Panc1 (cell line): ENCODE data around the gene SLC22A6. TPM values are rescaled to one million over a fixed set of nuclear protein-coding genes. Genes with fewer than 3 reads are reported as not detected.
A peak's percentile ranks its signal among the peaks of the same experiment; 100 is the strongest.

Experiments used
- ATAC-seq: fragments of 200-7000 bp; cut with Tn5 transposase; 2 replicates; pipeline ENCODE4 v1.9.1; 2020; ENCODE audit warnings: mild to moderate bottlenecking, moderate library complexity
- BruUV-seq: library from RNA; stranded (reverse); fragments of 400-500 nt; replicated peaks from 2 replicates; lab custom pipeline; 2021; lab: Mats Ljungman, UMichigan
- CTCF ChIA-PET: fragments of 300-600 bp; sonication (Branson Sonifier 250); formaldehyde crosslinking; loops from one replicate; lab custom pipeline; 2022; ENCODE audit warnings: antibody characterized with exemption; lab: Charles Lee
- POLR2A ChIA-PET: fragments of 300-600 bp; sonication (Branson Sonifier 250); formaldehyde crosslinking; loops from one replicate; lab custom pipeline; 2022; ENCODE audit warnings: antibody characterized with exemption; lab: Charles Lee
- DNase-seq: peaks from one replicate; pipeline ENCODE4 v3.0.0-alpha.2; 2010; ENCODE audit warnings: low read depth, low spot score
- H3K27ac ChIP-seq: 2 replicates; pipeline ENCODE4 v1.5.1; 2011; ENCODE audit warnings: mild to moderate bottlenecking, low read length, inconsistent platforms
- H3K27me3 ChIP-seq: fragments of 200-500 bp; sonication (Bioruptor generic); 2 replicates; pipeline ENCODE4 v1.6.0; 2014; ENCODE audit warnings: low read length, inconsistent platforms; ENCODE audit not compliant: control insufficient read depth, insufficient read depth
- H3K36me3 ChIP-seq: fragments of 200-500 bp; sonication (Bioruptor generic); 2 replicates; pipeline ENCODE4 v1.5.1; 2014; ENCODE audit warnings: inconsistent platforms, mild to moderate bottlenecking, low read length, moderate library complexity; ENCODE audit not compliant: control insufficient read depth, insufficient read depth
- H3K4me1 ChIP-seq: 2 replicates; pipeline ENCODE4 v1.5.1; 2011; ENCODE audit warnings: inconsistent platforms, mild to moderate bottlenecking, low read length, moderate library complexity; ENCODE audit not compliant: control insufficient read depth, insufficient read depth
- H3K4me3 ChIP-seq, 2 experiments: 2 replicates each; pipeline ENCODE4 v1.5.1; 2011 to 2012; ENCODE audit warnings: low read depth in 2 of 2, low read length in 2 of 2, mild to moderate bottlenecking in 2 of 2, inconsistent platforms in 1 of 2, moderate library complexity in 1 of 2
- H3K9me3 ChIP-seq: fragments of 200-500 bp; sonication (Bioruptor generic); 2 replicates; pipeline ENCODE4 v1.5.1; 2014; ENCODE audit warnings: low read depth, mild to moderate bottlenecking, inconsistent platforms, low read length, moderate library complexity; ENCODE audit not compliant: control insufficient read depth, insufficient read depth
- CTCF ChIP-seq: fragments of 450-650 bp; IDR thresholded peaks from 2 replicates; pipeline ENCODE4 v1.5.1; 2017; ENCODE audit warnings: mild to moderate bottlenecking
- POLR2AphosphoS5 ChIP-seq: IDR thresholded peaks from 2 replicates; pipeline ENCODE4 v1.6.1; 2012; ENCODE audit warnings: mild to moderate bottlenecking, low read depth, low read length, moderate library complexity
- SIN3A ChIP-seq: IDR thresholded peaks from 2 replicates; pipeline ENCODE4 v1.6.1; 2012; ENCODE audit warnings: low read depth, mild to moderate bottlenecking, low read length, moderate library complexity, borderline replicate concordance; ENCODE audit not compliant: insufficient read depth
- TCF7L2 ChIP-seq: IDR thresholded peaks from 2 replicates; pipeline ENCODE4 v1.6.1; 2011; ENCODE audit warnings: mild to moderate bottlenecking, low read depth, low read length, inconsistent platforms
- in situ Hi-C: cut with HindIII; loops from 2 replicates; pipeline ENCODE4 v1.10.0; 2016; ENCODE audit warnings: low sequenced_read_pairs, low pct_unique_long_range_greater_than_20kb
- intact Hi-C: fragments of 100-400 bp; cut with micrococcal nuclease; formaldehyde crosslinking; loops from one replicate; pipeline ENCODE4 v1.10.0; 2022; ENCODE audit not compliant: unreplicated experiment
- total RNA-seq: library from RNA; stranded (reverse); gene quantifications from one replicate; pipeline ENCODE4 v1.2.1, GENCODE V29; 2021; ENCODE audit not compliant: unreplicated experiment
- TF ChIP-seq, protein P1 (sequence below), 2 experiments: IDR thresholded peaks; 2 replicates each; pipeline ENCODE4 v1.6.1; 2011 to 2012; ENCODE audit warnings: low read depth in 2 of 2, control low read depth in 1 of 2, low read length in 1 of 2, mild to moderate bottlenecking in 1 of 2, moderate library complexity in 1 of 2; ENCODE audit not compliant: insufficient read depth in 1 of 2

The SLC22A6 gene
- total RNA-seq, 1 experiment from 2014 or later = not detected

GRCh38 chr11:62958547-62959421 is 26.0 kb downstream of the SLC22A6 start:
- Histone ChIP-seq H3K27ac (no peak overlapping the region), H3K4me1 (no peaks in the 10 kb centered on the region), H3K36me3 (no peaks in the 10 kb centered on the region), H3K27me3 (no peaks in the 10 kb centered on the region), H3K4me3 (no peak overlapping the region), H3K9me3 (no peaks in the 10 kb centered on the region)
- ATAC-seq (peak; percentile 43; the same call in 1 of the 2 replicates), DNase-seq (no peak)
- intact Hi-C loops (no loop called here), in situ Hi-C loops (no loop called here)
- no TSS peak for BruUV-seq
- POLR2A ChIA-PET = no interaction called here
- CTCF ChIA-PET = interaction anchor here (0.7 kb wide), 1 partner anchor 17 kb away, joined by 6 read pairs; no protein-coding TSS in a partner anchor
- TF ChIP-seq POLR2AphosphoS5 (no peak), SIN3A (no peak), TCF7L2 (no peak), CTCF (no peak)
- TF ChIP-seq, protein P1, sequence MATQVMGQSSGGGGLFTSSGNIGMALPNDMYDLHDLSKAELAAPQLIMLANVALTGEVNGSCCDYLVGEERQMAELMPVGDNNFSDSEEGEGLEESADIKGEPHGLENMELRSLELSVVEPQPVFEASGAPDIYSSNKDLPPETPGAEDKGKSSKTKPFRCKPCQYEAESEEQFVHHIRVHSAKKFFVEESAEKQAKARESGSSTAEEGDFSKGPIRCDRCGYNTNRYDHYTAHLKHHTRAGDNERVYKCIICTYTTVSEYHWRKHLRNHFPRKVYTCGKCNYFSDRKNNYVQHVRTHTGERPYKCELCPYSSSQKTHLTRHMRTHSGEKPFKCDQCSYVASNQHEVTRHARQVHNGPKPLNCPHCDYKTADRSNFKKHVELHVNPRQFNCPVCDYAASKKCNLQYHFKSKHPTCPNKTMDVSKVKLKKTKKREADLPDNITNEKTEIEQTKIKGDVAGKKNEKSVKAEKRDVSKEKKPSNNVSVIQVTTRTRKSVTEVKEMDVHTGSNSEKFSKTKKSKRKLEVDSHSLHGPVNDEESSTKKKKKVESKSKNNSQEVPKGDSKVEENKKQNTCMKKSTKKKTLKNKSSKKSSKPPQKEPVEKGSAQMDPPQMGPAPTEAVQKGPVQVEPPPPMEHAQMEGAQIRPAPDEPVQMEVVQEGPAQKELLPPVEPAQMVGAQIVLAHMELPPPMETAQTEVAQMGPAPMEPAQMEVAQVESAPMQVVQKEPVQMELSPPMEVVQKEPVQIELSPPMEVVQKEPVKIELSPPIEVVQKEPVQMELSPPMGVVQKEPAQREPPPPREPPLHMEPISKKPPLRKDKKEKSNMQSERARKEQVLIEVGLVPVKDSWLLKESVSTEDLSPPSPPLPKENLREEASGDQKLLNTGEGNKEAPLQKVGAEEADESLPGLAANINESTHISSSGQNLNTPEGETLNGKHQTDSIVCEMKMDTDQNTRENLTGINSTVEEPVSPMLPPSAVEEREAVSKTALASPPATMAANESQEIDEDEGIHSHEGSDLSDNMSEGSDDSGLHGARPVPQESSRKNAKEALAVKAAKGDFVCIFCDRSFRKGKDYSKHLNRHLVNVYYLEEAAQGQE (IDR thresholded peaks at IDR 0.05; ENCODE audit: insufficient read depth in 1 of 2, low read depth in 2 of 2, low read length in 1 of 2) = no peak

GRCh38 chr11:62957147-62957546 is 27.6 kb downstream of the SLC22A6 start:
- ATAC-seq (no peak), DNase-seq (no peak)
- ChIA-PET CTCF (no interaction called here), POLR2A (no interaction called here)
- in situ Hi-C loops (no loop called here), intact Hi-C loops (no loop called here)
- Histone ChIP-seq H3K4me1 (no peaks in the 10 kb centered on the region), H3K36me3 (no peaks in the 10 kb centered on the region), H3K27me3 (no peaks in the 10 kb centered on the region), H3K9me3 (no peaks in the 10 kb centered on the region), H3K4me3 (no peak overlapping the region), H3K27ac (no peak overlapping the region)
- BruUV-seq = no TSS peak
- TF ChIP-seq TCF7L2 (no peak), CTCF (no peak), SIN3A (no peak), POLR2AphosphoS5 (no peak)
- TF ChIP-seq, protein P1 (IDR thresholded peaks at IDR 0.05; ENCODE audit: insufficient read depth in 1 of 2, low read depth in 2 of 2, low read length in 1 of 2) = no peak
